Lower leg skin (tissue), 3 donors: ENCODE results near the gene ART4.

Source experiments
- POLR2A ChIP-seq, 2 donors: fragments of 450-650 bp; IDR thresholded peaks; one replicate each; pipeline ENCODE4 v1.6.1; 2016 to 2017; ENCODE audit warnings: antibody characterized with exemption in 2 of 2, mild to moderate bottlenecking in 1 of 2, moderate library complexity in 1 of 2
- TF ChIP-seq, protein P1 (sequence below), 3 donors: fragments of 450-650 bp; IDR thresholded peaks; one replicate each; pipeline ENCODE4 v1.5.1; 2016; ENCODE audit warnings: antibody characterized with exemption in 3 of 3, mild to moderate bottlenecking in 3 of 3, moderate library complexity in 2 of 3

DNA sequence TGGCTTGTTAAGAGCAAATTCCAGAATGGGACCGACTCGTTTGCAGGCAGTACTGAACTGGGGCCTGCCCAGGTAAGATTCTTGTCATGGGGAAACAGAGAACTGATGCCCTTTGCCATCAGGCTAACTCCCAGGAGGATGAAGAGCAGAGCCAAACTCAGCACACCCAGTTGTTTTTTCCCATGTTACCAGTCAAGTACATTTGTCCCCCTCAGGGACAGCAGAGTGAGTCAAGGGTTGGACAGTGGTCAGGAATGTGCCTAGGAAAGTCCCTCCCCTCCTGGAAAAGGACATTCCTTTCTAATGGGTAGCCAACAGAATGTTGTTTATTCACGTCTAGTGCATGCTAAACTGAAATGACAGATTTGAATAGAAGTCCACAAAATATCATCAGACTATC is 1.6 kb downstream of the ART4 start:
- TF ChIP-seq, protein P1, sequence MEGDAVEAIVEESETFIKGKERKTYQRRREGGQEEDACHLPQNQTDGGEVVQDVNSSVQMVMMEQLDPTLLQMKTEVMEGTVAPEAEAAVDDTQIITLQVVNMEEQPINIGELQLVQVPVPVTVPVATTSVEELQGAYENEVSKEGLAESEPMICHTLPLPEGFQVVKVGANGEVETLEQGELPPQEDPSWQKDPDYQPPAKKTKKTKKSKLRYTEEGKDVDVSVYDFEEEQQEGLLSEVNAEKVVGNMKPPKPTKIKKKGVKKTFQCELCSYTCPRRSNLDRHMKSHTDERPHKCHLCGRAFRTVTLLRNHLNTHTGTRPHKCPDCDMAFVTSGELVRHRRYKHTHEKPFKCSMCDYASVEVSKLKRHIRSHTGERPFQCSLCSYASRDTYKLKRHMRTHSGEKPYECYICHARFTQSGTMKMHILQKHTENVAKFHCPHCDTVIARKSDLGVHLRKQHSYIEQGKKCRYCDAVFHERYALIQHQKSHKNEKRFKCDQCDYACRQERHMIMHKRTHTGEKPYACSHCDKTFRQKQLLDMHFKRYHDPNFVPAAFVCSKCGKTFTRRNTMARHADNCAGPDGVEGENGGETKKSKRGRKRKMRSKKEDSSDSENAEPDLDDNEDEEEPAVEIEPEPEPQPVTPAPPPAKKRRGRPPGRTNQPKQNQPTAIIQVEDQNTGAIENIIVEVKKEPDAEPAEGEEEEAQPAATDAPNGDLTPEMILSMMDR (IDR thresholded peaks at IDR 0.05) = no peak
- no peak for TF ChIP-seq POLR2A (IDR thresholded peaks at IDR 0.05)
